Measurements from ENCODE around the gene CERT1.

DNA sequence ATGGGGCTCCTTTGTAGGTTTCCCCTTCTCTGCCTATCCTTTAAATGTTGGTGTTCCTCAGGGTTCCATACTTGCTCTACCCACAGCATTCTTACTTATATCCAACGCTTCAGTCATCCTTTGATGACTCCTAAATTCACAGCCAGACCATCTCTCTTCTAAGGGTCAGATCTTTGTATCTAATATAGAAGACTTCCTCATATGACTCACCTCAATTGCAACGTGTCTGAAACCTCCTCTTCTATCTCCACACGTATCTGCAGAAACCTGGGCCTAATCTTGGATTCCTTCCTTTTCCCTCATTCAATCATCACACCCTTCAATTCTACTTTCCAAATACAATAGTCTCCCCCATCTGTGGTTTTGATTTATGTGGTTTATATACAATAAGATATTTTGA, 106.1 kb downstream of the CERT1 start:
- TF ChIP-seq, protein P1, sequence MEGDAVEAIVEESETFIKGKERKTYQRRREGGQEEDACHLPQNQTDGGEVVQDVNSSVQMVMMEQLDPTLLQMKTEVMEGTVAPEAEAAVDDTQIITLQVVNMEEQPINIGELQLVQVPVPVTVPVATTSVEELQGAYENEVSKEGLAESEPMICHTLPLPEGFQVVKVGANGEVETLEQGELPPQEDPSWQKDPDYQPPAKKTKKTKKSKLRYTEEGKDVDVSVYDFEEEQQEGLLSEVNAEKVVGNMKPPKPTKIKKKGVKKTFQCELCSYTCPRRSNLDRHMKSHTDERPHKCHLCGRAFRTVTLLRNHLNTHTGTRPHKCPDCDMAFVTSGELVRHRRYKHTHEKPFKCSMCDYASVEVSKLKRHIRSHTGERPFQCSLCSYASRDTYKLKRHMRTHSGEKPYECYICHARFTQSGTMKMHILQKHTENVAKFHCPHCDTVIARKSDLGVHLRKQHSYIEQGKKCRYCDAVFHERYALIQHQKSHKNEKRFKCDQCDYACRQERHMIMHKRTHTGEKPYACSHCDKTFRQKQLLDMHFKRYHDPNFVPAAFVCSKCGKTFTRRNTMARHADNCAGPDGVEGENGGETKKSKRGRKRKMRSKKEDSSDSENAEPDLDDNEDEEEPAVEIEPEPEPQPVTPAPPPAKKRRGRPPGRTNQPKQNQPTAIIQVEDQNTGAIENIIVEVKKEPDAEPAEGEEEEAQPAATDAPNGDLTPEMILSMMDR (conservative IDR thresholded peaks at IDR 0.05; ENCODE audit: low read length): no peak
- TF ChIP-seq EZH2phosphoT487 (IDR thresholded peaks at IDR 0.05; ENCODE audit: borderline replicate concordance, low read depth, low read length): no peak

Data from OCI-LY7 (cell line).